Ascending aorta (tissue), 2 donors: Measurements from ENCODE around the gene MRPL12. TPM values are rescaled to one million over a fixed set of nuclear protein-coding genes. Genes with fewer than 3 reads are reported as not detected.

ENCODE experiments used
- DNase-seq, 2 donors: peaks; one replicate each; pipeline ENCODE4 v3.0.0-alpha.2; 2019; ENCODE audit warnings: low spot score in 2 of 2
- H3K27ac ChIP-seq, 2 donors: fragments of 200-600 bp; sonication (generic); one replicate each; pipeline ENCODE4 v1.5.1; 2016 to 2017; ENCODE audit warnings: mild to moderate bottlenecking in 1 of 2
- H3K27me3 ChIP-seq: fragments of 200-600 bp; sonication (generic); one replicate; pipeline ENCODE4 v1.5.1; 2017
- H3K36me3 ChIP-seq, 2 donors: fragments of 200-600 bp; sonication (generic); one replicate each; pipeline ENCODE4 v1.5.1; 2016
- H3K4me1 ChIP-seq, 2 donors: fragments of 200-600 bp; sonication (generic); one replicate each; pipeline ENCODE4 v1.5.1; 2016 to 2017; ENCODE audit warnings: mild to moderate bottlenecking in 1 of 2
- H3K4me3 ChIP-seq, 2 donors: fragments of 200-600 bp; sonication (generic); one replicate each; pipeline ENCODE4 v1.5.1; 2016 to 2017; ENCODE audit warnings: mild to moderate bottlenecking in 1 of 2
- H3K9me3 ChIP-seq, 2 donors: fragments of 200-600 bp; sonication (generic); one replicate each; pipeline ENCODE4 v1.5.1; 2016
- CTCF ChIP-seq, 3 experiments: fragments of 200-600 bp in 2 of 3; fragments of 450-650 bp in 1 of 3; sonication (generic) in 2 of 3; IDR thresholded peaks; one replicate each; pipeline ENCODE4 v1.5.1; 2016 to 2019; ENCODE audit warnings: antibody characterized with exemption in 3 of 3, mild to moderate bottlenecking in 1 of 3, moderate library complexity in 1 of 3
- intact Hi-C: fragments of 100-400 bp; cut with DNase I; formaldehyde crosslinking; loops from one replicate; pipeline ENCODE4 v1.15.1; 2023
- total RNA-seq: library from RNA; depleted of rRNA; stranded (reverse); fragments of >200 nt; gene quantifications from one replicate; pipeline ENCODE4 v1.1.0, GENCODE V29; 2016

The MRPL12 gene
- total RNA-seq, 1 donor from 2014 or later = 21.8 TPM

DNA sequence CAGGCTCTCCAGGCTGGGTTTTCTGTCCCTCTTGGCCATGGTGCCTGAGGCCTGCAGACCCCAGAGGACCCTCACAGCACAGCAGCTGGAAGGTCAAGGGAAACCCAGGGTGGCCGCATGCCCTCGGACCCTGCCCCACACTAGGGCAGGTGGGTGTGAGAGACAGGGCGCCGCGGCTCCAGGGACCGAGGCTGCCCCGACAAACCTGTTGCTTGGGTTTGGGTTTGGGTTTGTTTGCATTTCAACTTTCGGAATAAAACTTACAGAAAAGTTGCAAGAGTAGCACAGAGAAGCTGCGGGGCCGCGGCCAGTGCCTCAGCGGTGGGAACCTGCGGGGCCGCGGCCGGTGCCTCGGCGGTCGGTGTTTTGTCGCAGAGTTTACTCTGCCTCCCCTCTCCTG is 11.6 kb upstream of the MRPL12 start:
- intact Hi-C loops = no loop called here
- no peak for DNase-seq
- no peak for TF ChIP-seq CTCF (IDR thresholded peaks at IDR 0.05)
- peaks cover 99 to 100% of the 10 kb centered on the region in 2 donors for H3K36me3 ChIP-seq
- no peaks in the 10 kb centered on the region for H3K27me3 ChIP-seq
- no peak overlapping the region for H3K27ac ChIP-seq
- H3K4me1 ChIP-seq = no peaks in the 10 kb centered on the region
- H3K9me3 ChIP-seq = no peaks in the 10 kb centered on the region
- H3K4me3 ChIP-seq = no peak overlapping the region

GRCh38 chr17:81693509-81694210 is 9.5 kb upstream of the MRPL12 start:
- DNase-seq = no peak
- H3K36me3 ChIP-seq = peaks cover 90 to 100% of the 10 kb centered on the region in 2 donors
- H3K9me3 ChIP-seq = no peaks in the 10 kb centered on the region
- TF ChIP-seq CTCF (IDR thresholded peaks at IDR 0.05) = no peak
- no peaks in the 10 kb centered on the region for H3K27me3 ChIP-seq
- no peaks in the 10 kb centered on the region for H3K4me1 ChIP-seq
- intact Hi-C loops = no loop called here
- no peak overlapping the region for H3K27ac ChIP-seq
- no peak overlapping the region for H3K4me3 ChIP-seq

DNA sequence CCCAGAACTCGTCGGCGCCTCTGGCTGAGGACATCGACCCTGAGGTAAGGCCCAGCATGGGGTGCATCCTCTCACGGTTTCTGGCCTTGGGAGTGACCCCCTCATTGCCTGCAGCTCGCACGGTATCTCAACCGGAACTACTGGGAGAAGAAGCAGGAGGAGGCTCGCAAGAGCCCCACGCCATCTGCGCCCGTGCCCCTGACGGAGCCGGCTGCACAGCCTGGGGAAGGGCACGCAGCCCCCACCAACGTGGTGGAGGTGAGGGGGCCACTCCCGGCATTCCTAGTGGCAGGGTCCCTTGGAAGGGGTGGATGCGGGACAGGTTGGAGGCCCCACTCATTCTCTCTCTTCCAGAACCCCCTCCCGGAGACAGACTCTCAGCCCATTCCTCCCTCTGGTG is 8.4 kb upstream of the MRPL12 start:
- H3K4me3 ChIP-seq = no peak overlapping the region
- H3K27me3 ChIP-seq = no peaks in the 10 kb centered on the region
- intact Hi-C loops = no loop called here
- TF ChIP-seq CTCF (IDR thresholded peaks at IDR 0.05) = no peak
- no peak for DNase-seq
- no peaks in the 10 kb centered on the region for H3K4me1 ChIP-seq
- H3K36me3 ChIP-seq = peaks cover 88 to 99% of the 10 kb centered on the region in 2 donors
- H3K27ac ChIP-seq = no peak overlapping the region
- no peaks in the 10 kb centered on the region for H3K9me3 ChIP-seq

DNA sequence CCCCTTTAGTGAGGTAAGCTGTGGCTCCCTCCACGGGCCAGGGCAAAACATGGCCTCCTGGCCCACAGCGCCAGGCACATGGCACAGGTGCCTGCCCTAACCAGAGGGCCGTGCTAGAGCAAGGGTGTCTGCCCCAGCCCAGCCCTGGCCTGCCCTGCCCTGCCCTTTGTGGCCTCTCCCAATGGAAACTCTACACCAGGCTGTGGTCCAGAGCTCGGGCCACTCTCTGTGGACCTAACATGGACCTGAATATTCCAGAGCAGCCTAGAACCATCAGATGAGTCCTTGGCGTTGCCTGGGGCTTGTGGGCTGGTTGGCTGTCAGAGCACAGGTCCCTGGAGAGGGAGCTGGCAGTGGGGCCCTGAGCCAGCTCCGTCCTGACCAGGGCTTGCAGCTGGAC is 8.0 kb upstream of the MRPL12 start:
- H3K4me3 ChIP-seq = no peak overlapping the region
- no peak overlapping the region for H3K27ac ChIP-seq
- intact Hi-C loops = no loop called here
- H3K9me3 ChIP-seq = no peaks in the 10 kb centered on the region
- TF ChIP-seq CTCF (IDR thresholded peaks at IDR 0.05) = no peak
- no peaks in the 10 kb centered on the region for H3K4me1 ChIP-seq
- DNase-seq = no peak
- no peaks in the 10 kb centered on the region for H3K27me3 ChIP-seq
- H3K36me3 ChIP-seq = peaks cover 84 to 97% of the 10 kb centered on the region in 2 donors

GRCh38 chr17:81695801-81696200 is 7.4 kb upstream of the MRPL12 start:
- TF ChIP-seq CTCF (IDR thresholded peaks at IDR 0.05) = no peak
- Histone ChIP-seq H3K27me3 (no peaks in the 10 kb centered on the region), H3K36me3 (peaks cover 84 to 96% of the 10 kb centered on the region in 2 donors), H3K9me3 (no peaks in the 10 kb centered on the region), H3K27ac (no peak overlapping the region), H3K4me1 (no peaks in the 10 kb centered on the region), H3K4me3 (no peak overlapping the region)
- DNase-seq = no peak
- intact Hi-C loops = no loop called here
